NB4 (cell line): ENCODE results near the gene ZNF318.
"Not testable (repeated sequence)": the region's sequence is repeated elsewhere in the genome, so short reads cannot be mapped to it uniquely, and the experiment has no call there.

Source experiments
- MYC ChIP-seq: IDR thresholded peaks from 2 replicates; pipeline ENCODE4 v1.6.1; 2011; ENCODE audit warnings: low read depth, low read length
- POLR2A ChIP-seq: IDR thresholded peaks from 2 replicates; pipeline ENCODE4 v1.6.1; 2011; ENCODE audit warnings: mild to moderate bottlenecking; ENCODE audit not compliant: insufficient read length; ENCODE audit errors: extremely low read depth
- TF ChIP-seq, protein P1 (sequence below): IDR thresholded peaks from one replicate; pipeline ENCODE4 v1.5.1; 2012; ENCODE audit warnings: low read depth, low read length

DNA sequence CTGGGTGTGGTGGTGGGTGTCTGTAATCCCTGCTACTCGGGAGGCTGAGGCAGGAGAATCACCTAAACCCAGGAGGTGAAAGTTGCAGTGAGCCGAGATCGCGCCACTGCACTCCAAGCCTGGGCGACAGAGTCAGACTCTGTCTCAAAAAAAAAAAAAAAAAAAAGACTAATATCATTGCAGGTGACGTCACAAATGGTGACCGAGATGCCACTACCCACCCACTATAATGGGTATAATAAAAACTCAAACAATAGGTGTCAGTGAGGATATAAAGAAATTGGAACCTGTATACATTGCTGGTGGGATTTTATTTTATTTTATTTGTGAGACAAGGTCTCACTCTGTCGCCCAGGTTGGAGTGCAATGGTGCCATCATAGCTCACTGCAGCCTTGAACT lies 45.8 kb upstream of the ZNF318 start:
- TF ChIP-seq, protein P1, sequence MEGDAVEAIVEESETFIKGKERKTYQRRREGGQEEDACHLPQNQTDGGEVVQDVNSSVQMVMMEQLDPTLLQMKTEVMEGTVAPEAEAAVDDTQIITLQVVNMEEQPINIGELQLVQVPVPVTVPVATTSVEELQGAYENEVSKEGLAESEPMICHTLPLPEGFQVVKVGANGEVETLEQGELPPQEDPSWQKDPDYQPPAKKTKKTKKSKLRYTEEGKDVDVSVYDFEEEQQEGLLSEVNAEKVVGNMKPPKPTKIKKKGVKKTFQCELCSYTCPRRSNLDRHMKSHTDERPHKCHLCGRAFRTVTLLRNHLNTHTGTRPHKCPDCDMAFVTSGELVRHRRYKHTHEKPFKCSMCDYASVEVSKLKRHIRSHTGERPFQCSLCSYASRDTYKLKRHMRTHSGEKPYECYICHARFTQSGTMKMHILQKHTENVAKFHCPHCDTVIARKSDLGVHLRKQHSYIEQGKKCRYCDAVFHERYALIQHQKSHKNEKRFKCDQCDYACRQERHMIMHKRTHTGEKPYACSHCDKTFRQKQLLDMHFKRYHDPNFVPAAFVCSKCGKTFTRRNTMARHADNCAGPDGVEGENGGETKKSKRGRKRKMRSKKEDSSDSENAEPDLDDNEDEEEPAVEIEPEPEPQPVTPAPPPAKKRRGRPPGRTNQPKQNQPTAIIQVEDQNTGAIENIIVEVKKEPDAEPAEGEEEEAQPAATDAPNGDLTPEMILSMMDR: not testable (repeated sequence)
- TF ChIP-seq POLR2A, MYC: not testable (repeated sequence)
